Heart left ventricle (tissue), 16 donors: ENCODE data around the gene HDAC4. TPM values are rescaled to one million over a fixed set of nuclear protein-coding genes. Genes with fewer than 3 reads are reported as not detected.

Experiments
- ATAC-seq, 4 donors: fragments of 200-7000 bp; cut with Tn5 transposase; one replicate each; pipeline ENCODE4 v1.9.1; 2020 to 2022; ENCODE audit warnings: moderate library complexity in 4 of 4, mild to moderate bottlenecking in 3 of 4, moderate number of reproducible peaks in 1 of 4
- DNase-seq, 5 donors: peaks; one replicate each; pipeline ENCODE4 v3.0.0-alpha.2; 2020
- H3K27ac ChIP-seq, 12 donors: fragments of 200-600 bp; sonication (generic) in 4 of 12; one replicate each; pipeline versions ENCODE4 v1.5.0 to v1.8.0; 2016 to 2022; ENCODE audit warnings: mild to moderate bottlenecking in 2 of 12
- H3K27me3 ChIP-seq, 9 donors: fragments of 200-600 bp; sonication (generic) in 2 of 9; one replicate each; pipeline versions ENCODE4 v1.5.1 to v1.8.0; 2016 to 2022; ENCODE audit warnings: mild to moderate bottlenecking in 3 of 9
- H3K36me3 ChIP-seq, 9 donors: fragments of 200-600 bp; sonication (generic) in 2 of 9; one replicate each; pipeline versions ENCODE4 v1.5.0 to v1.8.0; 2018 to 2022; ENCODE audit warnings: mild to moderate bottlenecking in 2 of 9
- H3K4me1 ChIP-seq, 12 donors: fragments of 200-600 bp; sonication (generic) in 4 of 12; one replicate each; pipeline versions ENCODE4 v1.5.0 to v1.8.0; 2016 to 2022; ENCODE audit warnings: mild to moderate bottlenecking in 3 of 12
- H3K4me3 ChIP-seq, 12 donors: fragments of 200-600 bp; sonication (generic) in 4 of 12; one replicate each; pipeline versions ENCODE4 v1.5.0 to v1.8.0; 2017 to 2022; ENCODE audit warnings: mild to moderate bottlenecking in 9 of 12, moderate library complexity in 4 of 12
- H3K9me3 ChIP-seq, 12 donors: fragments of 200-600 bp; sonication (generic) in 4 of 12; one replicate each; pipeline versions ENCODE4 v1.5.0 to v1.8.0; 2016 to 2022; ENCODE audit warnings: mild to moderate bottlenecking in 1 of 12
- POLR2A ChIP-seq, 2 donors: fragments of 450-650 bp; IDR thresholded peaks; one replicate each; pipeline ENCODE4 v1.6.1; 2017; ENCODE audit warnings: antibody characterized with exemption in 2 of 2, mild to moderate bottlenecking in 2 of 2, moderate library complexity in 2 of 2
- WGBS, 4 donors: extraction: QIAGEN DNeasy Blood & Tissue Kit in 2 of 4; methylation state at CpG; one replicate each; pipeline versions ENCODE4 v1.1.5 to v1.1.7; 2013 to 2018; 5-methylcytosine and 5-hydroxymethylcytosine counted together
- intact Hi-C, 10 donors: fragments of 100-400 bp; cut with DNase I; formaldehyde crosslinking; loops; one replicate each; pipeline versions ENCODE4 v1.11.1 to v1.14.2; 2022
- polyA plus RNA-seq, 2 donors: library from polyadenylated mRNA; stranded (reverse); fragments of 200-250 nt; gene quantifications; one replicate each; pipeline ENCODE4 v1.2.3, GENCODE V29; 2013
- total RNA-seq, 9 donors: library from RNA; depleted of rRNA in 2 of 9; stranded (reverse); fragments of >200 nt in 2 of 9; fragmentation: NEBNext Ultra II Directional in 3 of 9; extraction: Animal tissue kit (Norgen Biotek cat#: 25700) in 3 of 9; gene quantifications; one replicate each; pipeline versions ENCODE4 v1.1.0 to v1.2.4, GENCODE V29; 2016 to 2023
- TF ChIP-seq, protein P1 (sequence below), 12 donors: fragments of 200-600 bp; sonication (generic) in 4 of 12; IDR thresholded peaks; one replicate each; pipeline versions ENCODE4 v1.5.0 to v1.8.0; 2018 to 2022; ENCODE audit warnings: antibody characterized with exemption in 12 of 12, mild to moderate bottlenecking in 5 of 12
- donor health status: ischemic (EF 13 %, LVEDD 7.1; RV severe dilation, severe dysfunction).
- donor health status: healthy with polysubstance abuse.
- donor health status: DM: no; HTN: yes; CAD: no.
- donor health status: DM: no; HTN: no; CAD: no.
- donor health status: ischemic (EF 25% LVEDD 6.9; RV normal size, moderate dysfunction).
- donor health status: ischemic (EF 25% LVEDD 5.7; RV mildly dilated, moderate dysfunction).
- donor health status: healthy.
- donor health status: DM: yes; HTN: yes; CAD: no.
- donor health status: ischemic (EF 35%, LVEDD 5.7; RV mildly dilated, moderate dysfunction).
- donor health status: nonischemic (EF 11% LVEDD 7.7; RV severe dilation, severe dysfunction).
- donor health status: DM: yes; HTN: yes; CAD: no.
- donor health status: PGD.
- donor health status: ischemic (EF 29% LVEDD 5.4; RV normal size, mild dysfunction).
- donor health status: nonischemic (EF 23%, LVEDD 6.1; RV moderate dilation, normal function).

The HDAC4 gene
- total and polyA plus RNA-seq, 11 donors = 13.9 to 37.6 (median 27.5) TPM

- TF ChIP-seq, protein P1, sequence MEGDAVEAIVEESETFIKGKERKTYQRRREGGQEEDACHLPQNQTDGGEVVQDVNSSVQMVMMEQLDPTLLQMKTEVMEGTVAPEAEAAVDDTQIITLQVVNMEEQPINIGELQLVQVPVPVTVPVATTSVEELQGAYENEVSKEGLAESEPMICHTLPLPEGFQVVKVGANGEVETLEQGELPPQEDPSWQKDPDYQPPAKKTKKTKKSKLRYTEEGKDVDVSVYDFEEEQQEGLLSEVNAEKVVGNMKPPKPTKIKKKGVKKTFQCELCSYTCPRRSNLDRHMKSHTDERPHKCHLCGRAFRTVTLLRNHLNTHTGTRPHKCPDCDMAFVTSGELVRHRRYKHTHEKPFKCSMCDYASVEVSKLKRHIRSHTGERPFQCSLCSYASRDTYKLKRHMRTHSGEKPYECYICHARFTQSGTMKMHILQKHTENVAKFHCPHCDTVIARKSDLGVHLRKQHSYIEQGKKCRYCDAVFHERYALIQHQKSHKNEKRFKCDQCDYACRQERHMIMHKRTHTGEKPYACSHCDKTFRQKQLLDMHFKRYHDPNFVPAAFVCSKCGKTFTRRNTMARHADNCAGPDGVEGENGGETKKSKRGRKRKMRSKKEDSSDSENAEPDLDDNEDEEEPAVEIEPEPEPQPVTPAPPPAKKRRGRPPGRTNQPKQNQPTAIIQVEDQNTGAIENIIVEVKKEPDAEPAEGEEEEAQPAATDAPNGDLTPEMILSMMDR (IDR thresholded peaks at IDR 0.05) = no peak
- TF ChIP-seq POLR2A (IDR thresholded peaks at IDR 0.05) = no peak
- intact Hi-C loops = no loop called here
- 53 to 65% (median 60%) methylated on average over 12 of the region's 12 CpGs for WGBS, 4 donors
- H3K9me3 ChIP-seq = no peaks in the 10 kb centered on the region
- ATAC-seq (no peak), DNase-seq (no peak)
- H3K4me1 ChIP-seq = no peaks in the 10 kb centered on the region
- no peaks in the 10 kb centered on the region for H3K36me3 ChIP-seq
- H3K27ac ChIP-seq = no peak overlapping the region
- no peak overlapping the region for H3K4me3 ChIP-seq
- H3K27me3 ChIP-seq = peaks cover 0 to 71% (median 17%) of the 10 kb centered on the region in 9 donors
Measured at GRCh38 chr2:239009589-239009961, 391.2 kb downstream of the HDAC4 start.

- Histone ChIP-seq H3K27ac (no peak overlapping the region), H3K27me3 (peaks cover 0 to 74% (median 17%) of the 10 kb centered on the region in 9 donors), H3K4me3 (no peak overlapping the region), H3K4me1 (no peaks in the 10 kb centered on the region), H3K36me3 (no peaks in the 10 kb centered on the region), H3K9me3 (no peaks in the 10 kb centered on the region)
- ATAC-seq = no peak
- intact Hi-C loops = no loop called here
- TF ChIP-seq POLR2A (IDR thresholded peaks at IDR 0.05) = no peak
- TF ChIP-seq, protein P1 (IDR thresholded peaks at IDR 0.05) = no peak
- 75 to 79% (median 77%) methylated on average over 35 of the region's 35 CpGs for WGBS, 4 donors
- DNase-seq = no peak
Measured at GRCh38 chr2:239008677-239009588, 391.9 kb downstream of the HDAC4 start.

GRCh38 chr2:239008004-239008403, 392.8 kb downstream of the HDAC4 start:
- H3K27me3 ChIP-seq = peaks cover 0 to 80% (median 17%) of the 10 kb centered on the region in 9 donors
- H3K4me3 ChIP-seq = no peak overlapping the region
- H3K4me1 ChIP-seq = no peaks in the 10 kb centered on the region
- ATAC-seq = no peak
- TF ChIP-seq, protein P1 (IDR thresholded peaks at IDR 0.05) = no peak
- TF ChIP-seq POLR2A (IDR thresholded peaks at IDR 0.05) = no peak
- H3K9me3 ChIP-seq = no peaks in the 10 kb centered on the region
- no peak overlapping the region for H3K27ac ChIP-seq
- DNase-seq = no peak
- 77 to 83% (median 81%) methylated on average over 12 of the region's 12 CpGs for WGBS, 4 donors
- intact Hi-C loops = no loop called here
- no peaks in the 10 kb centered on the region for H3K36me3 ChIP-seq

GRCh38 chr2:239006622-239007285, 394.1 kb downstream of the HDAC4 start:
- Histone ChIP-seq H3K27me3 (peaks cover 0 to 73% (median 15%) of the 10 kb centered on the region in 9 donors), H3K4me1 (no peaks in the 10 kb centered on the region), H3K9me3 (peaks cover 0 to 5% (median 1%) of the 10 kb centered on the region in 12 donors), H3K27ac (no peak overlapping the region), H3K36me3 (no peaks in the 10 kb centered on the region), H3K4me3 (no peak overlapping the region)
- DNase-seq (no peak), ATAC-seq (no peak)
- intact Hi-C loops = no loop called here
- 78 to 89% (median 87%) methylated on average over 10 of the region's 10 CpGs for WGBS, 4 donors
- no peak for TF ChIP-seq POLR2A (IDR thresholded peaks at IDR 0.05)
- TF ChIP-seq, protein P1 (IDR thresholded peaks at IDR 0.05) = no peak
